B cell (primary cell): ENCODE results near the gene AMMECR1. TPM values are rescaled to one million over a fixed set of nuclear protein-coding genes. Genes with fewer than 3 reads are reported as not detected.

ENCODE experiments used
- ATAC-seq: fragments of 200-7000 bp; cut with Tn5 transposase; one replicate; pipeline ENCODE4 v1.10.0; 2021; ENCODE audit warnings: low read depth, mild to moderate bottlenecking, moderate number of reproducible peaks, moderate library complexity
- CTCF ChIA-PET: fragments of 350-600 bp; sonication (Branson Sonifier 250); formaldehyde crosslinking; loops from one replicate; lab custom pipeline; 2021; ENCODE audit warnings: antibody characterized with exemption, inconsistent platforms; lab: Charles Lee
- POLR2A ChIA-PET: fragments of 350-600 bp; sonication (Branson Sonifier 250); formaldehyde crosslinking; loops from one replicate; lab custom pipeline; 2021; ENCODE audit warnings: antibody characterized with exemption; lab: Charles Lee
- DNase-seq: peaks from one replicate; pipeline ENCODE4 v3.0.0; 2013
- H2AFZ ChIP-seq: 2 replicates; pipeline ENCODE4 v1.6.1; 2012; ENCODE audit warnings: mild to moderate bottlenecking, low read depth, low read length; ENCODE audit not compliant: insufficient read depth, poor library complexity, severe bottlenecking
- H3K27ac ChIP-seq, 2 donors: 1 replicate in 1 of 2; 2 replicates in 1 of 2; pipeline ENCODE4 v1.5.1; 2012 to 2013; ENCODE audit warnings: low read length in 2 of 2, mild to moderate bottlenecking in 2 of 2, moderate library complexity in 1 of 2
- H3K27me3 ChIP-seq, 4 experiments: fragments of 200-600 bp in 1 of 4; sonication (generic) in 1 of 4; replicated peaks in 1 of 4; 1 replicate in 2 of 4; 2 replicates in 2 of 4; pipeline versions ENCODE4 v1.6.1 to v1.7.0; 2013 to 2016; ENCODE audit warnings: low read length in 3 of 4, mild to moderate bottlenecking in 2 of 4, mixed read lengths in 1 of 4, moderate library complexity in 1 of 4; ENCODE audit not compliant: insufficient read depth in 4 of 4, control insufficient read depth in 3 of 4; ENCODE audit errors: control extremely low read depth in 1 of 4
- H3K36me3 ChIP-seq, 2 experiments: replicated peaks in 1 of 2; 1 replicate in 1 of 2; 2 replicates in 1 of 2; pipeline versions ENCODE4 v1.6.1 to v1.7.1; 2013; ENCODE audit warnings: low read length in 1 of 2; ENCODE audit not compliant: insufficient read depth in 2 of 2, control insufficient read depth in 1 of 2; ENCODE audit errors: control extremely low read depth in 1 of 2, extremely low read depth in 1 of 2
- H3K4me1 ChIP-seq, 2 donors: fragments of 200-600 bp in 1 of 2; sonication (generic) in 1 of 2; 1 replicate in 1 of 2; 2 replicates in 1 of 2; pipeline versions ENCODE4 v1.5.1 to v1.6.1; 2013 to 2017; ENCODE audit warnings: low read length in 2 of 2; ENCODE audit not compliant: control insufficient read depth in 2 of 2, insufficient read depth in 2 of 2
- H3K4me2 ChIP-seq: replicated peaks from 2 replicates; pipeline ENCODE3; 2012; ENCODE audit warnings: mild to moderate bottlenecking, low read depth, low read length; ENCODE audit not compliant: poor library complexity, severe bottlenecking
- H3K4me3 ChIP-seq, 5 experiments: fragments of 200-600 bp in 1 of 5; sonication (generic) in 1 of 5; 1 replicate in 3 of 5; 2 replicates in 2 of 5; pipeline versions ENCODE4 v1.5.1 to v1.7.0; 2011 to 2016; ENCODE audit warnings: low read length in 4 of 5, mild to moderate bottlenecking in 4 of 5, low read depth in 2 of 5, control low read depth in 1 of 5, moderate library complexity in 1 of 5; ENCODE audit not compliant: insufficient read depth in 1 of 5; ENCODE audit errors: control extremely low read depth in 1 of 5, extremely low read depth in 1 of 5
- H3K79me2 ChIP-seq: fragments of 200-600 bp; sonication (generic); one replicate; pipeline ENCODE4 v1.6.0; 2016; ENCODE audit warnings: low read length; ENCODE audit not compliant: control insufficient read depth, insufficient read depth
- H3K9ac ChIP-seq: fragments of 200-600 bp; sonication (generic); 2 replicates; pipeline ENCODE4 v1.6.1; 2017; ENCODE audit warnings: mild to moderate bottlenecking, low read length, moderate library complexity
- H3K9me3 ChIP-seq, 3 donors: one replicate each; pipeline versions ENCODE4 v1.6.1 to v1.7.1; 2013; ENCODE audit warnings: low read length in 2 of 3; ENCODE audit not compliant: control insufficient read depth in 2 of 3, insufficient read depth in 1 of 3; ENCODE audit errors: control extremely low read depth in 1 of 3
- H4K20me1 ChIP-seq: 2 replicates; pipeline ENCODE4 v1.6.0; 2012; ENCODE audit warnings: mild to moderate bottlenecking, low read length; ENCODE audit not compliant: insufficient read depth, control insufficient read depth, poor library complexity, severe bottlenecking
- H3K27ac Mint-ChIP-seq: one replicate; pipeline ENCODE4 v1.8.0; 2021; ENCODE audit warnings: mixed read lengths
- H3K27me3 Mint-ChIP-seq: one replicate; pipeline ENCODE4 v1.8.0; 2021; ENCODE audit warnings: mixed read lengths
- H3K4me1 Mint-ChIP-seq: one replicate; pipeline ENCODE4 v1.8.0; 2021; ENCODE audit warnings: mixed read lengths
- H3K4me3 Mint-ChIP-seq: one replicate; pipeline ENCODE4 v1.8.0; 2021; ENCODE audit warnings: mixed read lengths
- H3K9me3 Mint-ChIP-seq: one replicate; pipeline ENCODE4 v1.8.0; 2022; ENCODE audit warnings: mixed read lengths; ENCODE audit not compliant: insufficient read depth
- CTCF ChIP-seq: fragments of 200-600 bp; IDR thresholded peaks from one replicate; pipeline ENCODE4 v1.8.0; 2022; ENCODE audit warnings: antibody characterized with exemption, mild to moderate bottlenecking
- EZH2 ChIP-seq: IDR thresholded peaks from 2 replicates; pipeline ENCODE4 v1.6.1; 2012; ENCODE audit warnings: borderline replicate concordance, low read depth, mild to moderate bottlenecking, moderate library complexity, low read length; ENCODE audit not compliant: insufficient read depth, poor library complexity, severe bottlenecking
- WGBS: methylation state at CpG from one replicate; pipeline ENCODE4 v1.1.5; 2013; ENCODE audit warnings: missing lambda C conversion rate; ENCODE audit not compliant: insufficient coverage; 5-methylcytosine and 5-hydroxymethylcytosine counted together
- intact Hi-C: fragments of 100-400 bp; cut with micrococcal nuclease; formaldehyde crosslinking; loops from one replicate; pipeline ENCODE4 v1.10.0; 2022
- polyA plus RNA-seq: library from polyadenylated mRNA; depleted of rRNA; stranded (reverse); fragments of >200 nt; gene quantifications from 2 replicates; pipeline ENCODE4 v1.2.3, GENCODE V29; 2012
- total RNA-seq, 2 donors: library from RNA; stranded (reverse); fragments of 120-200 nt in 1 of 2; gene quantifications; 1 replicate in 1 of 2; 2 replicates in 1 of 2; pipeline versions ENCODE4 v1.2.3 to v1.2.4, GENCODE V29; 2013 to 2022

Gene AMMECR1
- total and polyA plus RNA-seq, 2 donors (not counting 1 experiment from before 2014, with no cell fraction given): 5.7 to 12.7 TPM

GRCh38 chrX:110259117-110259516 lies 58.8 kb downstream of the AMMECR1 start:
- TF ChIP-seq CTCF: no peak
- Mint-ChIP-seq H3K27ac (no peak overlapping the region), H3K9me3 (no peaks in the 10 kb centered on the region), H3K27me3 (no peaks in the 10 kb centered on the region), H3K4me1 (no peaks in the 10 kb centered on the region), H3K4me3 (no peak overlapping the region)
- Histone ChIP-seq H2AFZ (no peak overlapping the region), H3K36me3 (no peaks in the 10 kb centered on the region), H3K79me2 (no peaks in the 10 kb centered on the region), H3K27ac (no peak overlapping the region), H4K20me1 (no peaks in the 10 kb centered on the region), H3K9ac (no peak overlapping the region), H3K4me1 (no peaks in the 10 kb centered on the region), H3K27me3 (no peaks in the 10 kb centered on the region), H3K9me3 (no peaks in the 10 kb centered on the region), H3K4me3 (no peak overlapping the region), H3K4me2 (no peak overlapping the region)
- no CpG with 5 or more reads among the region's 1 CpG for WGBS
- DNase-seq (no peak), ATAC-seq (no peak)
- CTCF ChIA-PET: no interaction called here
- intact Hi-C loops: no loop called here
- POLR2A ChIA-PET: no interaction called here

GRCh38 chrX:110258552-110258951 lies 59.3 kb downstream of the AMMECR1 start:
- intact Hi-C loops: no loop called here
- Mint-ChIP-seq H3K27me3 (no peaks in the 10 kb centered on the region), H3K4me3 (no peak overlapping the region), H3K27ac (no peak overlapping the region), H3K9me3 (no peaks in the 10 kb centered on the region), H3K4me1 (peaks cover 3% of the 10 kb centered on the region)
- no peak overlapping the region for H3K4me3 ChIP-seq
- H3K79me2 ChIP-seq: no peaks in the 10 kb centered on the region
- no peak overlapping the region for H3K27ac ChIP-seq
- WGBS: no CpG with 5 or more reads among the region's 1 CpG
- no peaks in the 10 kb centered on the region for H3K4me1 ChIP-seq
- no peaks in the 10 kb centered on the region for H3K36me3 ChIP-seq
- H2AFZ ChIP-seq: no peak overlapping the region
- no peaks in the 10 kb centered on the region for H3K27me3 ChIP-seq
- H3K9me3 ChIP-seq: no peaks in the 10 kb centered on the region
- ATAC-seq (no peak), DNase-seq (no peak)
- H3K4me2 ChIP-seq: no peak overlapping the region
- ChIA-PET POLR2A (no interaction called here), CTCF (no interaction called here)
- no peak overlapping the region for H3K9ac ChIP-seq
- no peaks in the 10 kb centered on the region for H4K20me1 ChIP-seq
- TF ChIP-seq CTCF (no peak), EZH2 (no peak)
